ENCODE data around the gene CACNA1F. TPM values are rescaled to one million over a fixed set of nuclear protein-coding genes. Genes with fewer than 3 reads are reported as not detected.

CACNA1F gene
- total RNA-seq, 1 donor from 2014 or later = 0.25 TPM

- DNase-seq (ENCODE audit: extremely low spot score in 2 of 2) = no peak
- Histone ChIP-seq H3K27ac (no peak overlapping the region), H3K9me3 (no peaks in the 10 kb centered on the region), H3K4me3 (no peak overlapping the region), H3K36me3 (no peaks in the 10 kb centered on the region), H3K4me1 (peaks cover 14% of the 10 kb centered on the region), H3K27me3 (no peaks in the 10 kb centered on the region)
- TF ChIP-seq POLR2A (IDR thresholded peaks at IDR 0.05) (no peak), POLR2AphosphoS5 (IDR thresholded peaks at IDR 0.05; ENCODE audit: insufficient read depth in 1 of 2, low read depth in 1 of 2) (no peak), CTCF (IDR thresholded peaks at IDR 0.05) (no peak)
- intact Hi-C loops (cut with DNase I) = loop anchor here (10.0 kb wide), 1 partner anchor 72 kb away; no protein-coding TSS in a partner anchor
Measured at GRCh38 chrX:49266523-49267445, 33.6 kb upstream of the CACNA1F start.

- intact Hi-C loops (cut with DNase I) = loop anchor here (10.0 kb wide), 1 partner anchor 70 kb away; no protein-coding TSS in a partner anchor
- DNase-seq (ENCODE audit: extremely low spot score in 2 of 2) = no peak
- Histone ChIP-seq H3K36me3 (no peaks in the 10 kb centered on the region), H3K27ac (no peak within 1 kb of the TSS), H3K9me3 (no peaks in the 10 kb centered on the region), H3K4me1 (no peaks in the 10 kb centered on the region), H3K27me3 (no peaks in the 10 kb centered on the region), H3K4me3 (no peak within 1 kb of the TSS)
- no peak for TF ChIP-seq POLR2AphosphoS5 (IDR thresholded peaks at IDR 0.05; ENCODE audit: insufficient read depth in 1 of 2, low read depth in 1 of 2)
- TF ChIP-seq POLR2A (IDR thresholded peaks at IDR 0.05) = no peak
- no peak for TF ChIP-seq CTCF (IDR thresholded peaks at IDR 0.05)
Measured at GRCh38 chrX:49264460-49264859, 31.3 kb upstream of the CACNA1F start, which contains the start of gene FOXP3. Gene FOXP3, minus strand, starts transcription at chrX:49264710. Its CDS starts 6,205 bp downstream, at chrX:49258505.

DNA sequence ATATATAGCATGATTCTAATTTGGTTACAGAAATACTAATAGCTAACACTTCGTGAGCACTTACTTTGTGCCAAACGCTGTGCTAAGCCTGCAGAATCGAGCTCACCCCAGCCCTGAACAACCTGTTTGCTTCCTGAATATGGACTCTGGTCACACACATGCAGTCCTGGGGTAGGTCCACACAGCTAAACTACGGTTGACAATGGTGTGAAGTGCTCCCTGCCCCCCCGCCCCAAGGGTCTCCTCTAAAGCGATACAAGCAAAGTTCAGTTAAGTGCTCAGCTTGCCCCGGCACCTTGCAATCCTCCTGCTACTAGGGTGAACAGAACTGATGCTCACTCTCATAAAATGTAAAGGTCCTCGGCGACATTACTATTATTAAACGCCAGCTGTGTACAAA lies 30.5 kb upstream of the CACNA1F start:
- intact Hi-C loops (cut with DNase I) = loop anchor here (10.0 kb wide), 1 partner anchor 69 kb away; no protein-coding TSS in a partner anchor
- TF ChIP-seq POLR2A (IDR thresholded peaks at IDR 0.05) (no peak), POLR2AphosphoS5 (IDR thresholded peaks at IDR 0.05; ENCODE audit: insufficient read depth in 1 of 2, low read depth in 1 of 2) (no peak), CTCF (IDR thresholded peaks at IDR 0.05) (no peak)
- H3K4me3 ChIP-seq = no peak overlapping the region

GRCh38 chrX:49262603-49263002 lies 29.5 kb upstream of the CACNA1F start:
- no peaks in the 10 kb centered on the region for H3K9me3 ChIP-seq
- H3K4me1 ChIP-seq = no peaks in the 10 kb centered on the region
- TF ChIP-seq POLR2A (IDR thresholded peaks at IDR 0.05) (no peak), CTCF (IDR thresholded peaks at IDR 0.05) (no peak), POLR2AphosphoS5 (IDR thresholded peaks at IDR 0.05; ENCODE audit: insufficient read depth in 1 of 2, low read depth in 1 of 2) (no peak)
- intact Hi-C loops (cut with DNase I) = loop anchor here (10.0 kb wide), 1 partner anchor 68 kb away; no protein-coding TSS in a partner anchor
- H3K27ac ChIP-seq = no peak overlapping the region
- H3K36me3 ChIP-seq = no peaks in the 10 kb centered on the region
- H3K27me3 ChIP-seq = no peaks in the 10 kb centered on the region
- DNase-seq (ENCODE audit: extremely low spot score in 2 of 2) = no peak
- no peak overlapping the region for H3K4me3 ChIP-seq

More for the DNA sequence above, 30.5 kb upstream of the CACNA1F start:
- no peaks in the 10 kb centered on the region for H3K36me3 ChIP-seq
- DNase-seq (ENCODE audit: extremely low spot score in 2 of 2) = no peak
- no peaks in the 10 kb centered on the region for H3K9me3 ChIP-seq
- H3K27me3 ChIP-seq = no peaks in the 10 kb centered on the region
- H3K4me1 ChIP-seq = no peaks in the 10 kb centered on the region
- H3K27ac ChIP-seq = no peak overlapping the region
